HT1080 (cell line): Measurements from ENCODE around the gene MS4A18. TPM values are rescaled to one million over a fixed set of nuclear protein-coding genes. Genes with fewer than 3 reads are reported as not detected.
A peak's percentile ranks its signal among the peaks of the same experiment; 100 is the strongest.
"Not testable (repeated sequence)": the region's sequence is repeated elsewhere in the genome, so short reads cannot be mapped to it uniquely, and the experiment has no call there.

ENCODE experiments used
- DNase-seq: peaks from one replicate; pipeline ENCODE4 v3.0.0-alpha.2; 2015; ENCODE audit warnings: low read depth
- total RNA-seq: library from RNA; depleted of rRNA; stranded (reverse); fragments of >200 nt; shearing (Covaris generic); gene quantifications from 2 replicates; pipeline ENCODE4 v1.2.3, GENCODE V29; 2014

Gene MS4A18
- total RNA-seq, 1 experiment from 2014 or later, result not detected

GRCh38 chr11:60734279-60734678, 9.8 kb downstream of the MS4A18 start:
- DNase-seq, result no peak

- no peak for DNase-seq
Observed at GRCh38 chr11:60739114-60739513, 14.6 kb downstream of the MS4A18 start.

GRCh38 chr11:60740573-60740972, 16.1 kb downstream of the MS4A18 start:
- DNase-seq, result no peak

GRCh38 chr11:60741421-60741820, 16.9 kb downstream of the MS4A18 start:
- DNase-seq, result no peak

- DNase-seq, result no peak
Observed at GRCh38 chr11:60743058-60743457, 18.5 kb downstream of the MS4A18 start.

- no peak for DNase-seq
Observed at GRCh38 chr11:60744114-60744513, 19.6 kb downstream of the MS4A18 start.

GRCh38 chr11:60747359-60747873, 22.9 kb downstream of the MS4A18 start:
- no peak for DNase-seq

- DNase-seq, result no peak
Observed at GRCh38 chr11:60748225-60748624, 23.7 kb downstream of the MS4A18 start.

GRCh38 chr11:60748821-60749220, 24.3 kb downstream of the MS4A18 start:
- DNase-seq, result no peak

- DNase-seq, result no peak
Observed at GRCh38 chr11:60750911-60751310, 26.4 kb downstream of the MS4A18 start.

- no peak for DNase-seq
Observed at GRCh38 chr11:60753309-60753708, 28.8 kb downstream of the MS4A18 start.

- no peak for DNase-seq
Observed at GRCh38 chr11:60754887-60755286, 30.4 kb downstream of the MS4A18 start.

- peak; percentile 41 for DNase-seq
Observed at GRCh38 chr11:60756307-60757032, 31.9 kb downstream of the MS4A18 start, which contains the start of gene MS4A15. Gene MS4A15 (plus strand): TSS chr11:60756867. CDS start chr11:60763734, 6,867 bp downstream.

GRCh38 chr11:60757231-60757800, 32.8 kb downstream of the MS4A18 start:
- no peak for DNase-seq

GRCh38 chr11:60758671-60759070, 34.2 kb downstream of the MS4A18 start:
- DNase-seq, result not testable (repeated sequence)

- not testable (repeated sequence) for DNase-seq
Observed at GRCh38 chr11:60759438-60760225, 35.1 kb downstream of the MS4A18 start.

- no peak for DNase-seq
Observed at GRCh38 chr11:60761436-60762190, 37.1 kb downstream of the MS4A18 start.

GRCh38 chr11:60762851-60763691, 38.6 kb downstream of the MS4A18 start:
- DNase-seq, result no peak

GRCh38 chr11:60763692-60764369, 39.3 kb downstream of the MS4A18 start:
- DNase-seq, result no peak

GRCh38 chr11:60764879-60765278, 40.4 kb downstream of the MS4A18 start:
- DNase-seq, result no peak
